Measurements from ENCODE around the gene STAG1.

The STAG1 gene

DNA sequence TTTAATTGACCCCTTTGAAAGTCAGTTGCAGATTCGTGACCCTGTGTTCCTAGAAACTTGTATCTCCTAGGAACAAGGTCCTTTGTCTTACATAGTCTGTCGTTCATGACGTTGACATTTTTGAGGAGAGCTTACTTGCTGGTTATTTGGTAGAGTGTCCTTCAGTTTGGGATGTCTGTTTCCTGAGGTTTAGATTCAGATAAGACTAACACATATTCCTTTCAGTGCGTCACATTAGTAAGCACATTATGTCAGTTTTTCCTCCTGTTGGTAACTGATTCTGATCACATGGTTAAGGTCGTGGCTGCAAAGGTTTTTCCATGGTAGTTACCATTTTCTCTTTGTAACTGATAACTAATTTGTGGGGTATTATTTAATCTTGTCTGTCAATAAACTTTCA, 421.3 kb downstream of the STAG1 start:
- DNase-seq (ENCODE audit: low read depth): no peak

DNA sequence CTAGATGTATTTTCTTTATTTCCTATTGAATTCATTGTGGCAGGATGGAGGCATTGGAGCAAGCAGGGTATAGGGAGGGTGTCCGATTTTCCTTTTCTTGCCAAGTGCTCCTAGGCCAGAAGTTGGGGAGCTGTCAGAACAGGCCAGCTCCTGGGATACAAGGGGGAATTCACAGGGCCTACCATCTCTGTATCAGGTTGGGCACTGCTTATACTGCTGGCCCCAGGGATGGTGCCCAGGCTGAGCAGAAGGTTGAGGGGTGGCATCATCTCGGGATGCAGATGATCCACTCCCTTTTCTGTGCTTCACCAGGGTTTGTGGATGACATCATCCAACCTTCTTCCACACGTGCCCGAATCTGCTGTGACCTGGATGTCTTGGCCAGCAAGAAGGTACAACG, 422.6 kb downstream of the STAG1 start:
- no peak for DNase-seq (ENCODE audit: low read depth)

DNA sequence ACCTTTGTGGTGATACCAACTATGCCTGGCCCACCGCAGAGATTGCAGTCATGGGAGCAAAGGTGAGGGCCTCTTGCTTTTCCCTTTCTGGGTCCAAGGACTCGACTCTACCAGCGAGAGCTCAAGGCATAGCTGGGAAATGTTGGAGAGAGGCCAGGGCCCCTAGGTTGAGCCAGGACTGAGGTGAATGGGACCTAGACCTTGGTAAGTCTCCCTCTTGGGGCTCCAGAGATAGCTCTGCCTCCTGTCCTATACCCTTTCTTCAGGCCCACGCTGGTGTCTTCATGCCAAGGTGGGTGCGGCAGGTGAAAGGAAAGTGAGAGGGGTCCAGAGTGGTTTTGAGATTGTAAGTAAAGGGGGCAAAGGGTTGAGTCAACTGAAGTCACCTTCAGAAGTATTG, 424.5 kb downstream of the STAG1 start:
- no peak for DNase-seq (ENCODE audit: low read depth)

DNA sequence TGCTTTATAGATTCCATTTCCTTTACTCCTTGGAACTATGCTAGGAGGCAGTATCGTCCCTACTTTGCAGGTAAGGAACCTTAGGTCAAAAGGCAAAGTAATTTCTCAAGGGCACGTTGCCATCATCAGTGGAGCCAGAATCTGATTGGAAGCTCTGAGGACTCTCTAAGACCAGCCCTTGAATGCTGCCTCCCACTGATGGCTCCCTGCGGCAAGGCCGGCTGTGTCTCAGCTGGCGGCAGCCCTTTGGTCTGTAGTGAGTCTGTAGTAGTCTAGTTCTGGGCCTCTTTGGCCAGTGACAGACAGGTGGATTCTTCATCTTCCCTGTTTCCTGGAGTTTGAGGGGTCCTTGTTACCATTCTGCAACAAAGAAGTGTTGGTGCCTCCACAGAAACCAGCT, 425.9 kb downstream of the STAG1 start:
- DNase-seq (ENCODE audit: low read depth): no peak

DNA sequence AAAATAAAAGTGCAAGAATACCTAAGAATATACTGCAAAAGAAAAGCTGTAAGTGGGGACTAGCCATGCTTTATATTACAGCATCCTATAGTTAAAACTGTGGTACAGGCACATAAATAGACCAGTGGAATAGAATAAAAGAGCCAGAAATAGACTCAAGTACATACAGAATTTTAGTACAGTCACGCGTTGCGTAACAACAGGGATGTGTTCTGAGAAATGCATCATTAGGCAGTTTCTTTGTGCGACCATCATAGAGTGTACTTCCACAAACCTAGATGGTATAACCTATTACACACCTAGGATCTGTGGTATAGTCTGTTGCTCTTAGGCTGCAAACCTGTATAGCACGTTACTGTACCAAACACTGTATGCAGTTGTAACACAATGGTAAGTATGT, 440.2 kb downstream of the STAG1 start:
- DNase-seq (ENCODE audit: low read depth): no peak

DNA sequence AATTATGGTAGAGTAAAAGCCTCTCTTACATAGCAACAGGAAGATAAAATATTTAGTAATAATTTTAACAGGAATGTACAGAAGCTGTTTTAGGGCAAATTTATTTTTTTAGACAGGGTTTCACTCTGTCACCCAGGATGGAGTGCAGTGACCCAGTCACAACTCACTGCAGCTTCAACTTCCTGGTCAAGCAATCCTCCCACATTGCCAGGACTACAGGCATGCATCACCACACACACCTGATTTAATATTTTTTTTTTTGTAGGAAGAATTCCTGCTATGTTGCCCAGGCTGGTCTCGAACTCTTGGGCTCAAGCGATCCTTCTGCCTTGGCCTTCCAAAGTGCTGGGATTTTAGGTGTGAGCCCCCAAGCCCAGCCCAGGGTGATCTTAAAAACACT, 440.9 kb downstream of the STAG1 start:
- no peak for DNase-seq (ENCODE audit: low read depth)

DNA sequence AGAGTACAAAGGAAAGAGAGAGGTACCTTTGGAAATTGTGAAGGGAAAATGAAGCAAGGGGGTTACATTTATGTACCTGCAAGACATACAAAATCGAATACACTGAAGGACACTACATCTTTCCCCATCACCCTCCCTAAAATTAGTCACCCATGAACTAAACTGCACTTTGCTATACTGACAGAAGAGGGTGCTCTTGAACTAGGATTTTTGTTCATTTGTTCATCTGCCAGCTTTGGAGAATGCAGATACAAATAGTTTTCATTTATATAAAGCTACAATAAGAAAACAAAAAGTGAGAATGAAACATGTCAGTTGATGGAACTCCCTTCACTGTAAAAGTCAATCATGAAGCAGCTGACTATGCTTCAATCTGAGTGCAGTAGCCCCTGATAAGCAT, 446.3 kb downstream of the STAG1 start:
- DNase-seq (ENCODE audit: low read depth): no peak

DNA sequence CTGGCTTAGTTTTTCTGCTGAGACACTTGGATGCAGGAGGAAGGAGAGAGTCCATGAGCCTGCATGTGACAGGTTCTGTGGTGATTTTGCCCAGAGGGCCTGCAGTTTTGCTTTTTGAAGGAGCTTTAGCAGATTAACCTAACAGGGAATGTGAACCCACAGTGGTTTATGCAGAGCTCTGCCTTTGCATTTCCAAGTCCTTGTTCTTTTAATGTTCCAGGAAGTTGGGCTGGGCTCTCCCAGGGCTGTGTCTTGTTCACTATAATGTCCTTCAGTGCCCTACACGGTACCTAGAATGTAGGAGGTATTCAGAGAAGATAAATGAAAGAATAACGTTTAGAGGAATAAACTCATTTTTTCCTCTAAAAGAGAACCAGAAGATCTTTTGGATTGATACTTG, 451.7 kb downstream of the STAG1 start:
- DNase-seq (ENCODE audit: low read depth): no peak

DNA sequence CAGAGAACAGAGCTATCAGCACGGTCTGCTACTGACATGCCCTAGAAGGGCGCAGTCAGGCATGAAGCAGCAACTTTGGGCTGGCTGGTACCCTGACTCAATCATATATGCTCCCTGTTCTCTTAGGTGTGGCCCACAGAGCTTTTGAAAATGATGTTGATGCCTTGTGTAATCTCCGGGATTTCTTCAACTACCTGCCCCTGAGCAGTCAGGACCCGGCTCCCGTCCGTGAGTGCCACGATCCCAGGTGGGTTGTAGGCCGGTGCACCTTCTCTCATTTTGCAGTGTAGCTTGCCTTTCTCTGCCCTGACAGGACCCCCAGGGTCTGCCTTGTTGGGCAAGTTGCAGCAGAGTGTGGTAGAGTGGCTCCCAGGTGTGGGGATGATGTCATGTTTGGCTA, 454.4 kb downstream of the STAG1 start:
- no peak for DNase-seq (ENCODE audit: low read depth)

DNA sequence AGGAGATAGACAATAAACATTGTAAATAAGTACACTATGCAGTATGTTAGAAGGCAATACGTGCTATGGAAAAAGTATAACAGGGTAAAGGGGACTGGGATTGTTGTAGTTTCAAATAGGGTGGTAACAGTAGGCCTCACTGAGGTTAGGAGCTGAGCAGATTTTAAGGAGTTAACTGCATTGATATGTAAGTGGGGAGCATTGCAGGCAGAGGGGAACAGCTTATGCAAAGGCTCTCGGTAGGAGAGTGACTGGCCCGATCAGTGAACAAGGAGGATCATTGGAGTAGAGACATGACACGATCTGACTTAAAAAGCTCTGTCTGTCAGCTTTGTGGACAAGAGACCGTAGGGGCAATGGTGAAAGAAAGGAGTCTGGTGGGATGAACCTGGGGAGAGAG, 455.2 kb downstream of the STAG1 start:
- DNase-seq (ENCODE audit: low read depth): no peak

DNA sequence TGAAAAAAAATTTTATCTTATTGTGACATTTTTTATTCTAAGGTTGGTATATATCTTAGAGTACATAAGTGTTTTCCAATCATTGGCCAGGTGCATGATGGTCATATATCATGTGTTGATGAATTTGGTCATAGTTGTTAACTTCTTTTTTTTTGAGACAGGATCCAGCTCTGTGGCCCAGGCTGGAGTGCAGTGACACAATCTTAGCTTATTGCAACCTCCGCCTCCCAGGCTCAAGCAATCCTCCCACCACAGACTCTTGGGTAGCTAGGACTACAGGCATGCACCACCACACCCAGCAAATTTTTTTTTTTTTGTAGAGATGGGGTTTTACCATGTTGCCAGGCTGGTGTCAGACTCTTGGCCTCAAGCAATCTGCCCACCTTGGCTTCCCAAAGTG, 458.0 kb downstream of the STAG1 start:
- no peak for DNase-seq (ENCODE audit: low read depth)

DNA sequence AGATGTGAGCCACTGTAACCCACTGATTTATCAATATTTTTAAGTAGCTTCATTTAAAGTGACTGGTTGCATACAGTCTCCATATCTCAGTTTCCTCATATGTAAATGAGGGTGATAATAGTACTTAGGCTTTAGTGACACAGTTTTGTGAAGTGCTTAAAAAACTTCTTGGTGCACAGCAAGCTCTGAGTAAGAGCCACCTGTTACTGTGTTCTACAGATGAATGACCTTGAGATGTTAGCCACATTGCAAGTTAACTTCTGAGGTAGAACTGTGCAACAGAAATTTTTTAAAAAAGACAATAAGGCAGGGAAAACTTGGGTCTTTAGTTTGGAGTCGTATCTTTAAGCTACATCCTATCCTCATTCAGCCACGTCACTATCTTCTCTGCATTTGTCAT, 458.9 kb downstream of the STAG1 start:
- DNase-seq (ENCODE audit: low read depth): no peak

DNA sequence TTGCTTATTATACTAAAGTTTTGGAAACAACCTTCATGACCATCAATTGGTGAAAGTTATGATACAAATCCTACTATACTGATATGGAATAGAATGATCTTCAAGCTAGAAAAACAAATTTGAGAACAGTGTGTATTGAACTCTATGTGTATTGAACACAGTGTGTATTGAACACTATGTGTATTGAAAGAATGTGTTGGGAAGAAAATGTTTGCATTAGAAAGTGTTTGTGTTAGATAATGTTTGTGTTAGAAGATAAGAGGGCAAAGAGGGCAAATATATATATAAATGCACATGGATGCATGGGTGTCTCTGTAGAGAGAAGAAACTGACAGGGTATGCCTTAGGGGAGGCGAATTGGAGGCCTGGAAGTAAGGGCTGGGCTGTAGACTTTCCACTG, 459.7 kb downstream of the STAG1 start:
- no peak for DNase-seq (ENCODE audit: low read depth)

DNA sequence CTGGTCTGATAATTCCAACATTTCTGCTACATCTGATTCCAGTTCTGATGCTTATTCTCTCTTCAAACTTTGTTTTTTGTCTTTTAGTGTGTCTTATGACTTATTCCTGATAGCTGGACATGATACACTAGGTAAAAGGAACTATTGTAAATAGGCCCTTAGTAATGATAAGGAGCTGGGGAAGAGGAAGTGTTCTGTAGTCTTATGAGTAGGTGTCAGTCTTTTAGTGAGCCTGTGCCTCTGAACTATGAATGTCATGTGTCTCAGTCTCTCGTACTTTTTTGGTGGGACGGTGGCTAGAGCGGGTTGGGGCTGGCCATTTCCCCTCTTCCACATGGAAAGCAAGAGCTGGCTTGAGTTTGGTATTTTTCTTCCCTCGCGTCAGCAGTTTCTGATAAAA, 460.9 kb downstream of the STAG1 start:
- no peak for DNase-seq (ENCODE audit: low read depth)
